ENCODE measurements around the gene KCNA10. TPM values are rescaled to one million over a fixed set of nuclear protein-coding genes. Genes with fewer than 3 reads are reported as not detected.

Gene KCNA10
- total RNA-seq, 6 experiments from 2014 or later, result not detected

GRCh38 chr1:110477041-110477440, 41.9 kb downstream of the KCNA10 start:
- DNase-seq (no peak), ATAC-seq (peak in 1 of 4 donors; percentile 75)
- H3K27me3 ChIP-seq, result no peaks in the 10 kb centered on the region
- no peak overlapping the region for H3K27ac ChIP-seq
- H3K9me3 ChIP-seq, result no peaks in the 10 kb centered on the region
- intact Hi-C loops (cut with DNase I), result no loop called here
- no peak overlapping the region for H3K4me3 ChIP-seq
- no peaks in the 10 kb centered on the region for H3K4me1 ChIP-seq
- 92% methylated on average over 2 of the region's 2 CpGs for WGBS (ENCODE audit: insufficient coverage, low coverage, low lambda C conversion rate, missing lambda C conversion rate)
- TF ChIP-seq CTCF (IDR thresholded peaks at IDR 0.05) (no peak), POLR2A (IDR thresholded peaks at IDR 0.05) (no peak)
- H3K36me3 ChIP-seq, result no peaks in the 10 kb centered on the region

- H3K27me3 ChIP-seq, result no peaks in the 10 kb centered on the region
- no peaks in the 10 kb centered on the region for H3K9me3 ChIP-seq
- no peaks in the 10 kb centered on the region for H3K36me3 ChIP-seq
- no peak overlapping the region for H3K27ac ChIP-seq
- no peak overlapping the region for H3K4me3 ChIP-seq
- 34% methylated on average over 9 of the region's 10 CpGs for WGBS (ENCODE audit: insufficient coverage, low coverage, low lambda C conversion rate, missing lambda C conversion rate)
- H3K4me1 ChIP-seq, result no peaks in the 10 kb centered on the region
- ATAC-seq, result no peak
- DNase-seq, result no peak
- TF ChIP-seq CTCF (IDR thresholded peaks at IDR 0.05) (no peak), POLR2A (IDR thresholded peaks at IDR 0.05) (no peak)
- intact Hi-C loops (cut with DNase I), result no loop called here
Measured at GRCh38 chr1:110476028-110476765, 42.8 kb downstream of the KCNA10 start.

GRCh38 chr1:110475362-110476027, 43.5 kb downstream of the KCNA10 start:
- no peaks in the 10 kb centered on the region for H3K9me3 ChIP-seq
- no peaks in the 10 kb centered on the region for H3K36me3 ChIP-seq
- DNase-seq (no peak), ATAC-seq (no peak)
- no CpG with 5 or more reads among the region's 5 CpGs for WGBS (ENCODE audit: insufficient coverage, low coverage, low lambda C conversion rate, missing lambda C conversion rate)
- H3K4me3 ChIP-seq, result no peak overlapping the region
- no peak overlapping the region for H3K27ac ChIP-seq
- no peaks in the 10 kb centered on the region for H3K27me3 ChIP-seq
- H3K4me1 ChIP-seq, result no peaks in the 10 kb centered on the region
- intact Hi-C loops (cut with DNase I), result no loop called here
- TF ChIP-seq POLR2A (IDR thresholded peaks at IDR 0.05), result no peak
- TF ChIP-seq CTCF (IDR thresholded peaks at IDR 0.05), result no peak

- Histone ChIP-seq H3K27me3 (no peaks in the 10 kb centered on the region), H3K36me3 (no peaks in the 10 kb centered on the region), H3K9me3 (no peaks in the 10 kb centered on the region), H3K4me3 (no peak overlapping the region), H3K4me1 (no peaks in the 10 kb centered on the region), H3K27ac (no peak overlapping the region)
- 95% methylated on average over 5 of the region's 6 CpGs for WGBS (ENCODE audit: insufficient coverage, low coverage, low lambda C conversion rate, missing lambda C conversion rate)
- TF ChIP-seq POLR2A (IDR thresholded peaks at IDR 0.05), result no peak
- no peak for TF ChIP-seq CTCF (IDR thresholded peaks at IDR 0.05)
- no peak for ATAC-seq
- intact Hi-C loops (cut with DNase I), result no loop called here
- DNase-seq, result no peak
Measured at GRCh38 chr1:110474444-110474843, 44.5 kb downstream of the KCNA10 start.

All from right lobe of liver (tissue), 6 donors.